Neural crest cell (in vitro differentiated cells): ENCODE measurements around the gene SOST. TPM values are rescaled to one million over a fixed set of nuclear protein-coding genes. Genes with fewer than 3 reads are reported as not detected.

Source experiments
- DNase-seq: peaks from one replicate; pipeline ENCODE4 v3.0.0; 2021; ENCODE audit warnings: low read depth, mixed read lengths, low spot score
- H3K27ac Mint-ChIP-seq: one replicate; pipeline ENCODE4 v1.8.0; 2021; ENCODE audit warnings: mild to moderate bottlenecking, mixed read lengths; ENCODE audit not compliant: unreplicated experiment
- H3K27me3 Mint-ChIP-seq: 2 replicates; pipeline ENCODE4 v1.8.0; 2021; ENCODE audit warnings: low read depth, mild to moderate bottlenecking, mixed read lengths
- H3K36me3 Mint-ChIP-seq: 2 replicates; pipeline ENCODE4 v1.8.0; 2021; ENCODE audit warnings: low read depth, mild to moderate bottlenecking, mixed read lengths
- H3K4me1 Mint-ChIP-seq: 2 replicates; pipeline ENCODE4 v1.8.0; 2021; ENCODE audit warnings: mixed read lengths
- H3K4me3 Mint-ChIP-seq: one replicate; pipeline ENCODE4 v1.8.0; 2021; ENCODE audit warnings: mild to moderate bottlenecking, mixed read lengths
- H3K9me3 Mint-ChIP-seq: 2 replicates; pipeline ENCODE4 v1.8.0; 2021; ENCODE audit warnings: mixed read lengths
- CTCF ChIP-seq: fragments of 200-600 bp; sonication (generic); conservative IDR thresholded peaks from 2 replicates; pipeline ENCODE4 v1.5.0; 2021; ENCODE audit warnings: antibody characterized with exemption, mild to moderate bottlenecking
- total RNA-seq: library from RNA; stranded (reverse); gene quantifications from 2 replicates; pipeline ENCODE4 v1.2.1, GENCODE V29; 2021

Gene SOST
- total RNA-seq, 1 donor from 2014 or later: not detected

GRCh38 chr17:43733956-43734355, 24.6 kb downstream of the SOST start:
- Mint-ChIP-seq H3K36me3 (no peaks in the 10 kb centered on the region), H3K9me3 (peaks cover 2% of the 10 kb centered on the region), H3K4me1 (no peaks in the 10 kb centered on the region), H3K4me3 (no peak overlapping the region), H3K27ac (no peak overlapping the region), H3K27me3 (no peaks in the 10 kb centered on the region)
- no peak for TF ChIP-seq CTCF
- no peak for DNase-seq

GRCh38 chr17:43732958-43733357, 25.6 kb downstream of the SOST start:
- Mint-ChIP-seq H3K4me3 (no peak overlapping the region), H3K27ac (no peak overlapping the region)
- TF ChIP-seq CTCF: no peak

GRCh38 chr17:43728081-43728480, 30.5 kb downstream of the SOST start:
- Mint-ChIP-seq H3K27ac (no peak overlapping the region), H3K27me3 (no peaks in the 10 kb centered on the region), H3K36me3 (no peaks in the 10 kb centered on the region), H3K4me1 (peaks cover 6% of the 10 kb centered on the region), H3K4me3 (no peak overlapping the region), H3K9me3 (no peaks in the 10 kb centered on the region)
- TF ChIP-seq CTCF: no peak
- DNase-seq: no peak

More at GRCh38 chr17:43732958-43733357, 25.6 kb downstream of the SOST start:
- no peaks in the 10 kb centered on the region for H3K27me3 Mint-ChIP-seq
- no peak for DNase-seq
- peaks cover 2% of the 10 kb centered on the region for H3K9me3 Mint-ChIP-seq
- no peaks in the 10 kb centered on the region for H3K4me1 Mint-ChIP-seq
- no peaks in the 10 kb centered on the region for H3K36me3 Mint-ChIP-seq

GRCh38 chr17:43723697-43724359, 34.8 kb downstream of the SOST start:
- no peak for DNase-seq
- H3K27ac Mint-ChIP-seq: no peak overlapping the region
- no peak for TF ChIP-seq CTCF
- no peaks in the 10 kb centered on the region for H3K9me3 Mint-ChIP-seq
- H3K4me3 Mint-ChIP-seq: no peak overlapping the region
- H3K36me3 Mint-ChIP-seq: no peaks in the 10 kb centered on the region
- H3K4me1 Mint-ChIP-seq: peaks cover 36% of the 10 kb centered on the region
- no peaks in the 10 kb centered on the region for H3K27me3 Mint-ChIP-seq

GRCh38 chr17:43722870-43723665, 35.5 kb downstream of the SOST start:
- Mint-ChIP-seq H3K4me1 (peaks cover 43% of the 10 kb centered on the region), H3K27me3 (no peaks in the 10 kb centered on the region), H3K9me3 (no peaks in the 10 kb centered on the region), H3K36me3 (no peaks in the 10 kb centered on the region), H3K4me3 (peak overlapping the region; percentile 11), H3K27ac (no peak overlapping the region)
- TF ChIP-seq CTCF: no peak
- DNase-seq: no peak
